Measurements from ENCODE around the gene FCGBP. TPM values are rescaled to one million over a fixed set of nuclear protein-coding genes. Genes with fewer than 3 reads are reported as not detected.
A peak's percentile ranks its signal among the peaks of the same experiment; 100 is the strongest.

Gene FCGBP
- total RNA-seq, 1 experiment from 2014 or later: 8.7 TPM

- intact Hi-C loops (cut with micrococcal nuclease; ENCODE audit: unreplicated experiment): loop anchor here (5.0 kb wide), 1 partner anchor 78 kb away; no protein-coding TSS in a partner anchor
- TSS peak; percentile 87 for BruUV-seq (replicated peaks)
Observed at GRCh38 chr19:39970425-39970674, 35.9 kb upstream of the FCGBP start.

GRCh38 chr19:39969681-39970424, 35.4 kb upstream of the FCGBP start:
- peak overlapping the region; percentile 95 for H3K27ac ChIP-seq (ENCODE audit: low read depth, low read length, poor library complexity, severe bottlenecking)
- CTCF ChIA-PET: interaction anchor here (0.6 to 2.2 kb wide), 5 partner anchors 17 to 196 kb away, joined by 3 to 8 read pairs (median 3); no protein-coding TSS in a partner anchor

More at GRCh38 chr19:39970425-39970674, 35.9 kb upstream of the FCGBP start:
- ChIA-PET CTCF (interaction anchor here (0.6 to 2.2 kb wide), 6 partner anchors 17 to 195 kb away, joined by 3 to 8 read pairs (median 4); no protein-coding TSS in a partner anchor), POLR2A (ENCODE audit: low non-redundant PET) (interaction anchor here (0.5 to 1.2 kb wide), 3 partner anchors 17 to 315 kb away, joined by 4 to 13 read pairs (median 7); partner anchors contain the start of gene AKT2)
- no peaks in the 10 kb centered on the region for H3K9me3 ChIP-seq (ENCODE audit: low read depth, low read length, poor library complexity, severe bottlenecking)
- DNase-seq (ENCODE audit: low spot score): no peak
- H3K36me3 ChIP-seq (ENCODE audit: insufficient read depth, low read length, poor library complexity, severe bottlenecking): peaks cover 33% of the 10 kb centered on the region
- peaks cover 27% of the 10 kb centered on the region for H3K4me1 ChIP-seq (ENCODE audit: insufficient read depth, low read length, poor library complexity, severe bottlenecking)
- peak overlapping the region; percentile 95 for H3K27ac ChIP-seq (ENCODE audit: low read depth, low read length, poor library complexity, severe bottlenecking)
- H3K4me3 ChIP-seq (ENCODE audit: low read depth, low read length, poor library complexity, severe bottlenecking): peak overlapping the region; percentile 68
- H3K27me3 ChIP-seq (replicated peaks; ENCODE audit: insufficient read depth, low read depth, low read length, poor library complexity): no peaks in the 10 kb centered on the region
- TF ChIP-seq EZH2 (IDR thresholded peaks at IDR 0.05; ENCODE audit: borderline replicate concordance, low read depth, low read length, poor library complexity, severe bottlenecking) (no peak), CTCF (conservative IDR thresholded peaks at IDR 0.05; ENCODE audit: low read depth, low read length) (no peak)

GRCh38 chr19:39969266-39969665, 34.8 kb upstream of the FCGBP start:
- H3K27ac ChIP-seq (ENCODE audit: low read depth, low read length, poor library complexity, severe bottlenecking): peak overlapping the region; percentile 95
- POLR2A ChIA-PET (ENCODE audit: low non-redundant PET): no interaction called here

More at GRCh38 chr19:39969681-39970424, 35.4 kb upstream of the FCGBP start:
- no peak for DNase-seq (ENCODE audit: low spot score)
- peaks cover 28% of the 10 kb centered on the region for H3K36me3 ChIP-seq (ENCODE audit: insufficient read depth, low read length, poor library complexity, severe bottlenecking)
- H3K27me3 ChIP-seq (replicated peaks; ENCODE audit: insufficient read depth, low read depth, low read length, poor library complexity): no peaks in the 10 kb centered on the region
- peak overlapping the region; percentile 68 for H3K4me3 ChIP-seq (ENCODE audit: low read depth, low read length, poor library complexity, severe bottlenecking)
- TF ChIP-seq CTCF (conservative IDR thresholded peaks at IDR 0.05; ENCODE audit: low read depth, low read length) (no peak), EZH2 (IDR thresholded peaks at IDR 0.05; ENCODE audit: borderline replicate concordance, low read depth, low read length, poor library complexity, severe bottlenecking) (no peak)
- BruUV-seq (replicated peaks): no TSS peak
- no peaks in the 10 kb centered on the region for H3K9me3 ChIP-seq (ENCODE audit: low read depth, low read length, poor library complexity, severe bottlenecking)
- POLR2A ChIA-PET (ENCODE audit: low non-redundant PET): interaction anchor here (0.5 to 1.2 kb wide), 3 partner anchors 16 to 315 kb away, joined by 4 to 13 read pairs (median 7); partner anchors contain the start of gene AKT2
- intact Hi-C loops (cut with micrococcal nuclease; ENCODE audit: unreplicated experiment): loop anchor here (5.0 kb wide), 1 partner anchor 78 kb away; no protein-coding TSS in a partner anchor
- H3K4me1 ChIP-seq (ENCODE audit: insufficient read depth, low read length, poor library complexity, severe bottlenecking): peaks cover 27% of the 10 kb centered on the region

More at GRCh38 chr19:39969266-39969665, 34.8 kb upstream of the FCGBP start:
- intact Hi-C loops (cut with micrococcal nuclease; ENCODE audit: unreplicated experiment): no loop called here
- peaks cover 27% of the 10 kb centered on the region for H3K4me1 ChIP-seq (ENCODE audit: insufficient read depth, low read length, poor library complexity, severe bottlenecking)
- no peak for DNase-seq (ENCODE audit: low spot score)
- no peaks in the 10 kb centered on the region for H3K9me3 ChIP-seq (ENCODE audit: low read depth, low read length, poor library complexity, severe bottlenecking)
- no peaks in the 10 kb centered on the region for H3K27me3 ChIP-seq (replicated peaks; ENCODE audit: insufficient read depth, low read depth, low read length, poor library complexity)
- no peak for TF ChIP-seq CTCF (conservative IDR thresholded peaks at IDR 0.05; ENCODE audit: low read depth, low read length)
- no peak for TF ChIP-seq EZH2 (IDR thresholded peaks at IDR 0.05; ENCODE audit: borderline replicate concordance, low read depth, low read length, poor library complexity, severe bottlenecking)
- H3K36me3 ChIP-seq (ENCODE audit: insufficient read depth, low read length, poor library complexity, severe bottlenecking): peaks cover 22% of the 10 kb centered on the region
- BruUV-seq (replicated peaks): no TSS peak
- CTCF ChIA-PET: interaction anchor here (2.2 kb wide), 1 partner anchor 27 kb away, joined by 8 read pairs; no protein-coding TSS in a partner anchor
- no peak overlapping the region for H3K4me3 ChIP-seq (ENCODE audit: low read depth, low read length, poor library complexity, severe bottlenecking)

Data from A673 (cell line).